HCT116 (cell line): ENCODE results near the gene MTUS2. TPM values are rescaled to one million over a fixed set of nuclear protein-coding genes. Genes with fewer than 3 reads are reported as not detected.

Experiments used
- ATAC-seq: fragments of 200-7000 bp; cut with Tn5 transposase; 2 replicates; pipeline ENCODE4 v1.9.1; 2020; ENCODE audit warnings: mild to moderate bottlenecking, moderate library complexity
- BruUV-seq: library from RNA; stranded (reverse); fragments of 400-500 nt; replicated peaks from 2 replicates; lab custom pipeline; 2021; lab: Mats Ljungman, UMichigan
- CTCF ChIA-PET: fragments of 300-600 bp; sonication (Branson Sonifier 250); formaldehyde crosslinking; loops from one replicate; lab custom pipeline; 2021; ENCODE audit warnings: antibody characterized with exemption; lab: Charles Lee
- POLR2A ChIA-PET: fragments of 300-600, 350-600 bp; sonication (Branson Sonifier 250); formaldehyde crosslinking; loops from one replicate; lab custom pipeline; 2021; ENCODE audit warnings: antibody characterized with exemption; lab: Charles Lee
- RAD21 ChIA-PET, 2 experiments: fragments of 300-600 bp; sonication (Branson Sonifier 250); formaldehyde crosslinking; loops; one replicate each; lab custom pipeline; 2023; ENCODE audit warnings: low total read pairs in 2 of 2; ENCODE audit not compliant: uncharacterized antibody in 2 of 2, unreplicated experiment in 2 of 2, low non-redundant PET in 1 of 2; lab: Charles Lee
- DNase-seq: peaks from one replicate; pipeline ENCODE4 v3.0.0-alpha.2; 2010; ENCODE audit warnings: low read depth, low spot score
- H2AFZ ChIP-seq: fragments of 200-600 bp; shearing (Covaris generic), sonication (generic); 2 replicates; pipeline ENCODE4 v1.6.1; 2017; ENCODE audit warnings: low read depth, mixed run types, mixed read lengths, antibody characterized with exemption, low read length; ENCODE audit not compliant: poor library complexity, severe bottlenecking
- H3K27ac ChIP-seq: 2 replicates; pipeline ENCODE4 v1.5.1; 2012; ENCODE audit warnings: low read depth, low read length
- H3K27me3 ChIP-seq: fragments of 200-600 bp; sonication (generic); 2 replicates; pipeline ENCODE4 v1.6.1; 2016; ENCODE audit warnings: mixed run types, low read length, mixed read lengths; ENCODE audit not compliant: insufficient read depth
- H3K36me3 ChIP-seq, 2 experiments: fragments of 200-500 bp in 1 of 2; fragments of 200-600 bp in 1 of 2; sonication (Bioruptor generic) in 1 of 2; sonication (generic) in 1 of 2; 2 replicates each; pipeline versions ENCODE4 v1.5.1 to v1.6.1; 2014 to 2016; ENCODE audit warnings: low read length in 2 of 2, inconsistent platforms in 1 of 2, mixed read lengths in 1 of 2, mixed run types in 1 of 2; ENCODE audit not compliant: insufficient read depth in 2 of 2, control insufficient read depth in 1 of 2
- H3K4me1 ChIP-seq, 2 experiments: fragments of 200-600 bp in 1 of 2; sonication (generic) in 1 of 2; 2 replicates each; pipeline versions ENCODE4 v1.5.1 to v1.6.1; 2012 to 2017; ENCODE audit warnings: low read length in 2 of 2, inconsistent platforms in 1 of 2, mild to moderate bottlenecking in 1 of 2, mixed read lengths in 1 of 2, mixed run types in 1 of 2, moderate library complexity in 1 of 2; ENCODE audit not compliant: insufficient read depth in 2 of 2, control insufficient read depth in 1 of 2
- H3K4me2 ChIP-seq: fragments of 200-600 bp; sonication (generic); 2 replicates; pipeline ENCODE4 v1.6.1; 2017; ENCODE audit warnings: mixed run types, low read length, mixed read lengths
- H3K4me3 ChIP-seq, 2 experiments: fragments of 200-600 bp in 1 of 2; sonication (generic) in 1 of 2; replicated peaks in 1 of 2; 2 replicates each; pipeline ENCODE4 v1.5.1; 2011 to 2016; ENCODE audit warnings: low read length in 2 of 2, control low read depth in 1 of 2, low read depth in 1 of 2, mild to moderate bottlenecking in 1 of 2, mixed read lengths in 1 of 2, mixed run types in 1 of 2
- H3K79me2 ChIP-seq: fragments of 200-600 bp; sonication (generic); 2 replicates; pipeline ENCODE4 v1.6.1; 2017; ENCODE audit warnings: mild to moderate bottlenecking, mixed run types, low read length, moderate library complexity, mixed read lengths; ENCODE audit not compliant: insufficient read depth
- H3K9ac ChIP-seq: fragments of 200-600 bp; sonication (generic); 2 replicates; pipeline ENCODE4 v1.6.1; 2016; ENCODE audit warnings: low read length, mixed read lengths
- H3K9me2 ChIP-seq: fragments of 200-600 bp; sonication (generic), shearing (Covaris generic); 2 replicates; pipeline ENCODE4 v1.6.1; 2017; ENCODE audit warnings: mixed run types, mild to moderate bottlenecking, moderate library complexity; ENCODE audit not compliant: insufficient read depth
- H3K9me3 ChIP-seq, 2 experiments: fragments of 200-500 bp in 1 of 2; fragments of 200-600 bp in 1 of 2; sonication (Bioruptor generic) in 1 of 2; sonication (generic) in 1 of 2; 2 replicates each; pipeline ENCODE4 v1.6.1; 2014 to 2017; ENCODE audit warnings: low read length in 2 of 2, mixed read lengths in 2 of 2, inconsistent platforms in 1 of 2, low read depth in 1 of 2, mild to moderate bottlenecking in 1 of 2, mixed run types in 1 of 2, moderate library complexity in 1 of 2; ENCODE audit not compliant: control insufficient read depth in 1 of 2, insufficient read depth in 1 of 2
- H4K20me1 ChIP-seq: fragments of 200-600 bp; sonication (generic), shearing (Covaris generic); 2 replicates; pipeline ENCODE4 v1.6.1; 2017; ENCODE audit warnings: mixed run types, mild to moderate bottlenecking, moderate library complexity; ENCODE audit not compliant: insufficient read depth
- CTCF ChIP-seq, 3 experiments: fragments of 200-600 bp in 1 of 3; sonication (generic) in 1 of 3; IDR thresholded peaks in 2 of 3; conservative IDR thresholded peaks in 1 of 3; 2 replicates each; pipeline ENCODE4 v1.5.1; 2012 to 2017; ENCODE audit warnings: low read depth in 2 of 3, low read length in 2 of 3, antibody characterized with exemption in 1 of 3, borderline replicate concordance in 1 of 3, control low read depth in 1 of 3, mild to moderate bottlenecking in 1 of 3, mixed read lengths in 1 of 3, mixed run types in 1 of 3, moderate library complexity in 1 of 3; ENCODE audit not compliant: insufficient read depth in 1 of 3
- EGR1 ChIP-seq: IDR thresholded peaks from 2 replicates; pipeline ENCODE4 v1.6.1; 2012; ENCODE audit warnings: low read depth
- ELF1 ChIP-seq: IDR thresholded peaks from 2 replicates; pipeline ENCODE4 v1.6.1; 2012; ENCODE audit warnings: low read depth, borderline replicate concordance
- FOSL1 ChIP-seq: IDR thresholded peaks from 2 replicates; pipeline ENCODE4 v1.6.1; 2012; ENCODE audit warnings: low read depth
- JUND ChIP-seq: IDR thresholded peaks from 2 replicates; pipeline ENCODE4 v1.6.1; 2012
- MAX ChIP-seq: IDR thresholded peaks from 2 replicates; pipeline ENCODE4 v1.6.1; 2012
- TCF7L2 ChIP-seq: IDR thresholded peaks from 2 replicates; pipeline ENCODE4 v1.7.0; 2011; ENCODE audit warnings: borderline replicate concordance, inconsistent platforms; ENCODE audit not compliant: insufficient read depth, insufficient read length; ENCODE audit errors: extremely low read depth
- ZFX ChIP-seq: fragments of 450-650 bp; IDR thresholded peaks from 2 replicates; pipeline ENCODE4 v1.6.1; 2017
- ZNF274 ChIP-seq: fragments of 200-500 bp; sonication (Bioruptor generic); IDR thresholded peaks from 2 replicates; pipeline ENCODE4 v1.6.1; 2014; ENCODE audit warnings: mild to moderate bottlenecking, low read depth, low read length, inconsistent platforms
- intact Hi-C: fragments of 100-400 bp; cut with micrococcal nuclease; formaldehyde crosslinking; loops from 2 replicates; pipeline ENCODE4 v1.10.0; 2022
- total RNA-seq: library from RNA; stranded (reverse); gene quantifications from one replicate; pipeline ENCODE4 v1.2.1, GENCODE V29; 2021; ENCODE audit not compliant: unreplicated experiment
- TF ChIP-seq, protein P1 (sequence below): IDR thresholded peaks from 2 replicates; pipeline ENCODE4 v1.6.1; 2012

MTUS2 gene
- total RNA-seq, 1 experiment from 2014 or later, result 0.02 TPM

GRCh38 chr13:29540799-29541198, 720.7 kb downstream of the MTUS2 start:
- Histone ChIP-seq H3K4me3 (no peak overlapping the region), H3K27me3 (no peaks in the 10 kb centered on the region), H2AFZ (no peak overlapping the region), H4K20me1 (no peaks in the 10 kb centered on the region), H3K4me1 (no peaks in the 10 kb centered on the region), H3K27ac (no peak overlapping the region), H3K4me2 (no peak overlapping the region), H3K9me2 (no peaks in the 10 kb centered on the region), H3K79me2 (peaks cover 85% of the 10 kb centered on the region), H3K9me3 (no peaks in the 10 kb centered on the region), H3K9ac (no peak overlapping the region), H3K36me3 (peaks cover 4 to 6% of the 10 kb centered on the region in 2 experiments; a peak in 3 of 4 replicates)
- intact Hi-C loops, result no loop called here
- POLR2A ChIA-PET, result no interaction called here
- RAD21 ChIA-PET, result no interaction called here
- CTCF ChIA-PET, result no interaction called here
- no TSS peak for BruUV-seq
- ATAC-seq (no peak), DNase-seq (no peak)
- TF ChIP-seq JUND (no peak), TCF7L2 (no peak), ELF1 (no peak), ZFX (no peak), EGR1 (no peak)
- TF ChIP-seq, protein P1, sequence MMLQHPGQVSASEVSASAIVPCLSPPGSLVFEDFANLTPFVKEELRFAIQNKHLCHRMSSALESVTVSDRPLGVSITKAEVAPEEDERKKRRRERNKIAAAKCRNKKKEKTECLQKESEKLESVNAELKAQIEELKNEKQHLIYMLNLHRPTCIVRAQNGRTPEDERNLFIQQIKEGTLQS, result no peak

DNA sequence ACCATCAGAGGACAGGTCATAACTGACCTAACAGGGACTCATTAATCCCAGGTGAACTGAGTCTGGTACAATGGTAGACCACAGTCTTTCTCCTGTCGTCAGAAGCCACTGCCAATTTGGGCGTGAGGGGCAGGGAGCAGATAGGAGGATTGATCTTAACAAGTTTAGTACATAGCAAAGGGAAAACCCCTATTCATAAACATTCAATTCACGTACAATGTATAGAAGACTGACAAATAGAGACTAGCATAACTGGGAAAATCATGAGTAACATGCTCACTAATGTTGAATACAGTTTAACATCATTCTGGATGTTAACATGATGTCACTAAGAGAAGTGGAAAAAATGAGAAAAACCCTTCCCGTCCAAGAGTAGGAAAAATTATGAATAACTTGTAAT, 721.3 kb downstream of the MTUS2 start:
- Histone ChIP-seq H2AFZ (no peak overlapping the region), H3K4me1 (no peaks in the 10 kb centered on the region), H3K9me2 (no peaks in the 10 kb centered on the region), H3K27ac (no peak overlapping the region), H4K20me1 (no peaks in the 10 kb centered on the region), H3K4me3 (no peak overlapping the region), H3K9me3 (no peaks in the 10 kb centered on the region), H3K36me3 (peaks cover 0 to 4% of the 10 kb centered on the region in 2 experiments; a peak in 1 of 4 replicates), H3K9ac (no peak overlapping the region), H3K27me3 (no peaks in the 10 kb centered on the region), H3K79me2 (peaks cover 85% of the 10 kb centered on the region), H3K4me2 (no peak overlapping the region)
- POLR2A ChIA-PET, result no interaction called here
- RAD21 ChIA-PET, result no interaction called here
- ATAC-seq, result no peak
- no TSS peak for BruUV-seq
- no peak for TF ChIP-seq CTCF (IDR thresholded peaks at IDR 0.05 in 2 of 3, conservative IDR thresholded peaks at IDR 0.05 in 1 of 3; ENCODE audit: borderline replicate concordance in 1 of 3, insufficient read depth in 1 of 3, low read depth in 2 of 3, low read length in 2 of 3)
- no peak for TF ChIP-seq JUND
- TF ChIP-seq MAX, result no peak
- no peak for TF ChIP-seq ZFX
- TF ChIP-seq ZNF274, result no peak
- no peak for TF ChIP-seq FOSL1
- CTCF ChIA-PET, result no interaction called here
- intact Hi-C loops, result no loop called here
- no peak for DNase-seq
